Measurements from ENCODE around the gene SRL.

DNA sequence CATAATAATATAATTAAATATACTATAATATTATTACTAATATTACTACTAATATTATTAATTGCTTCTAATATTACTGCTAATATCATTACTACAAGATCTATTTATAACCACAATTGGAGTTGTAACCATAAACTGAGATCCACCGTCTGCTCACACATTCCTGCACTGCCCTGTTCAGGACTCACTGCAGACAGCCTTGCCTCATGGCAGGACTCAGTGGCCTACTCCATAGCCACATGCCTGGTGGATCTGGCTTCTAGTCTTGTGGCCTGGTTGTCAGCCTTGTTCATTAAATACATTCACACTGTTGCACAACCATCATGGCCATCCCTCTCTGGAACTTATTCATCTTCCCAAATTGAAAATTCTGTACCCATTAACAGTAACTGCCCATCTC, 48.0 kb downstream of the SRL start:
- no peak for TF ChIP-seq POLR2A (IDR thresholded peaks at IDR 0.05; ENCODE audit: low read depth, low read length)
- no peak for TF ChIP-seq TAF1 (IDR thresholded peaks at IDR 0.05; ENCODE audit: borderline replicate concordance, low read depth, low read length)
- no peak for TF ChIP-seq POLR2AphosphoS5 (IDR thresholded peaks at IDR 0.05; ENCODE audit: low read depth, low read length)

All from GM12892 (cell line).